ENCODE data around the gene KCNF1.
"Not testable (repeated sequence)": the region's sequence is repeated elsewhere in the genome, so short reads cannot be mapped to it uniquely, and the experiment has no call there.

KCNF1 gene

GRCh38 chr2:10947446-10948187, 35.9 kb downstream of the KCNF1 start:
- DNase-seq = no peak

DNA sequence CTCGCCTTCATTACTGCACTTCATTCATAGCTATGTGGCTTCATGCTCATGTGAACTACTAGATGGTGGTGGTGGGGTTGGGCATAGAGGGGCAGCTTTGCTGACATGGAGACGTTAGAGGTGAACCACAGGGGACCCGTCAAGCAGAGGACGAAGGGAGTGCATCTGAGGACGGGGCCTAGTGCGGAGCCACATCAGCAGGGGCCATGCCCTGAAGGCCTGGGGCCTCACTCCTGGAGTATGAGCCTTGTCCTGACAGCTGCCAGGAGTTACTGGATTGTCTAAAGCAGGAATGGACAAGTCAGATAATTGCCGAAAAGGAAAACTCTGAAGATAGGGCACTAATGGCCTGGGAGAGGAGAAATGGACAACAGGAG, 36.4 kb downstream of the KCNF1 start:
- DNase-seq = no peak

GRCh38 chr2:10948606-10949230, 37.0 kb downstream of the KCNF1 start:
- DNase-seq = no peak

DNA sequence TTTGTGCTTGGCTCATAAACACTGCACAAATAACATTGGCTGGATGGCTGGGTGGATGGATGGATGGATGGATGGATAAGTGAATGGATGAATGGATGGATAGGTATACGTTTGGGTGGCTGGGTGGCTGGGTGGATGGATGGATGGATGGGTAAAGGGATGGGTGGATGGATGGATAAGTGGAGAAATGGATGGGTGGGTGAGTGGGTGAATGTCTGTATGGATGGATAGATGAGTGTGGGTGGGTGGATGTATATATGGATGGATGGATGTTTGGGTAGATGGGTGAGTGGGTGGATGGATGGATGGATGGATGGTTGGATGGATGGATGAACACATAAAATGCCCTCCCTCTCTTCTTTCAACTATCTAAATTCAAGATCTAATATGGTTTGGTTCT, 38.1 kb downstream of the KCNF1 start:
- no peak for DNase-seq

- no peak for DNase-seq
Observed at GRCh38 chr2:10951558-10952414, 40.1 kb downstream of the KCNF1 start.

DNA sequence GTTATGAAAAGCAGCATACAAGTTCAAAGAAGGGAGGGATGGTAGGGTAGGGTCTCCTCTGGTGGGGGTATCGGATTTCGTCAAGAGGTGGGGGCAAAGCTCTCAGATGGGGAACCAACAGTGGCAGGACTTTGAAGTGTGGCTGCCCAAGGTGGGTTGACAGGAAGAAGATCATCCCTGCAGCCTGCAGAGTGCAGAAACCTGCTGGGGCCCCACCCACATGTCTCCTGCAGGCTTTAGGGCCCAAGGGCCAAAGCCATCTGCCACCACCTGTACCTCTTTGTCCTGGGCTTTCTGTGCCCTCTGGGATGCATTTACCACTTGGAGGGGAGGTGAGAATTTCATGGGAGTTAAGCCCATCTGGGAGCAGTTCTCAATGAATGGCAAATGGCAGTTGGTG, 42.7 kb downstream of the KCNF1 start:
- DNase-seq = no peak

- no peak for DNase-seq
Observed at GRCh38 chr2:10954856-10955818, 43.4 kb downstream of the KCNF1 start.

GRCh38 chr2:10956006-10956790, 44.5 kb downstream of the KCNF1 start:
- DNase-seq = no peak

DNA sequence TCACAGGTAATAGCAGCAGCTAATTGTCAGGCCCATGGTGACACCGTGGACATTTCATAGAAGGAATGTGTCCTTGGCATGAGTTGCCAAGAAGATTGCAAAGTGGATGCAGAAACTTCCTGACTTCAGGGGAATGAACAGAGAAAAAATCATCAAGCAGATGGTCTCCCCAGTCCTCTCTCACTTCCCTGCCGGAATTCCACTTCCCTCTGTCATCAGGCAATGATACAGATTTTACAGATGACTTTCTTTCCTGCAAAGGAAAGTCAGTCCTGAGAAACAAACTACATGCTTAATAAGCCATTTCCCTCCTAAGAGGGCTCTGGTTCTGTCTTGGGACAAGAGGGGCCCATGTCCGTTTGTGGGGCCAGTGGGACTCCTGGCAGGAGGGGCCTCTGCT, 45.7 kb downstream of the KCNF1 start:
- no peak for DNase-seq

- not testable (repeated sequence) for DNase-seq
Observed at GRCh38 chr2:10958452-10958851, 46.7 kb downstream of the KCNF1 start.

DNA sequence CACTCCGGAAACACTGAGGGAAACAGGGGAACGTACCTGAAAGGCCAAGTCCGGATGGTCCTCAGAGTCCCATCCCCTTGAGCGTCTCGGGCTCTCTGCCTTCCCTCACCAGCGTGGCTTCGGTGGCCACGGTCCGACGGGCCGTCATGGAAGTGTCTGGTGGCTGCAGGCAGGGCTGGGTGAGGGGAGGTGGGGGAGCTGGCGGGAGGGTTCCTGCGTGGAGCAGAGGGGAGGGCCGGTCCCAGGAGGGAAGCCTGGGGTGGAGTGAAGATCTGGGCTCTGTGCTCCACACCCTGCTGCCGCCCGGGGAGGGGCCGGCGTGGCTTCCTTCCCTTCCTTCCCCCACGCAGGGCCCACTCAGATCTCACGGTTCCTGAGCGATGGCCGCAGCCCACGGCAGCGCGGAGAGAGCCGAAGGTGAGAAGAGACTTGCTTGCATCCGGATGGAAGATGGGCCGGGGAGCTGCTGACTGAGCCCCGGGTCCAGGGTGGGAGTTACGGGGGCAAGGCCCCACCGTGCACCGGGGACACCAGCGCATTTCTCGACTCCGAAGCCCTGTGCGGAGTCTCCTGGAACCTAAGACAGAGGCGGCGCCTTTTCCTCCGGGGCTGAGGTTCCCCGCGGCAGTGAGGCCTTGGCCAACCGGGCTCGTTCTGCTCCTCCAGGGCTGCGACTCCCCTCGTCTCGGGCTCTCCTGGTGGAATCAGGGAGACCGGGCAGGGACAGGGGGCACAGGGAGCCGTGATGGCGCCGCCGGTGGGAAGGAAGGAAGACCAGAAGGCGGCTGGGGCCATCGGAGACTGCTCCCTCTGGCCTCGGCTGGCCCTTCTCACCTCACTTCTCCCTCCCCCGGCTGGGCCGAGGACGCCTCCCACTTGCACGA, 49.1 kb downstream of the KCNF1 start:
- DNase-seq = no peak

DNA sequence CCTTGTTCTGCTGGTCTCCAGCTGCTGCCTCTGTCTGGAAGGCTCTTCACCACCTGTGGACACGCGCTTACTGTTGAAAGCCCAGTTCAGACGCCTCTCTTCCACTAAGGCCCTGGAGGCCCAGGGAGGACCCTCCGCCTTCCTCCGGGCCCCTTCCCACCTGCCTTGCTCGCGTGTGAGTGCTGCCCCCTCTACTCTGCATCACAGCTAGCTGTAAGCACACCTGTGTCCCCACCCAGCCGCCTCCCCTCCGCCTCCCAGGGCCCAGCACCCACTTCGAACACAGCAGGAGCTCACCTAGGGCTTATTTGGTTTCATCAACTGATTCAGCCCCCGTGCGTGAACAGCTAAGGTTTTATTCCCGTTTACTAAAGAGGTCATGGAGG, 49.7 kb downstream of the KCNF1 start:
- DNase-seq = no peak

- no peak for DNase-seq
Observed at GRCh38 chr2:10962004-10962403, 50.3 kb downstream of the KCNF1 start.

DNA sequence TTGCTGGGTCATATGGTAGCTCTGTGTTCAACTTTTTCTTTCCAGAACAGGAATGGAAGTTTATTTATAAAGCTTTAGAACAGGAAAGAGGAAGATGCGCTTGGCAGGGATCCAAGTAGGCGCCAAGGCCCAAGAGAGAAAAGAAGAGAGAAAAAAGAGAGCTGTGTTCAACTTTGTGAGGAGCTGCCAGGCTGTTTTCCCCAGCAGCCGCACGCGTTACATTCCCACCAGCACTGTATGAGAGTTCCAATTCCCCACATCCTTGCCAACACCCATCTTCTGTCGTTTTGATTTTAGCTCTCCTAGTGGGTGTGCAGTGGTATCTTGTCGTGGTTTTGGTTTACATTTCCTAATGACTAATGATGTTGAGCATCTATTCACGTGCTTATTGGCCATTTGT, 51.4 kb downstream of the KCNF1 start:
- no peak for DNase-seq

Data from NCI-H526 treated with DMSO at 0.1 percent for 48 hours (cell line).